KMS-11 (cell line): ENCODE data around the gene REC8.
A peak's percentile ranks its signal among the peaks of the same experiment; 100 is the strongest.
"Not testable (repeated sequence)": the region's sequence is repeated elsewhere in the genome, so short reads cannot be mapped to it uniquely, and the experiment has no call there.

ENCODE experiments used
- H2AFZ ChIP-seq: fragments of 200-600 bp; sonication (generic); 2 replicates; pipeline ENCODE4 v1.6.1; 2016; ENCODE audit warnings: antibody characterized with exemption, mixed run types, low read depth
- H3K27ac ChIP-seq: fragments of 200-600 bp; sonication (generic); 2 replicates; pipeline ENCODE4 v1.6.1; 2016; ENCODE audit warnings: mild to moderate bottlenecking, mixed run types
- H3K27me3 ChIP-seq: fragments of 200-600 bp; sonication (generic); 2 replicates; pipeline ENCODE4 v1.6.1; 2017; ENCODE audit warnings: mild to moderate bottlenecking, low read depth, mixed run types, moderate library complexity; ENCODE audit not compliant: insufficient read depth
- H3K36me3 ChIP-seq: fragments of 200-600 bp; sonication (generic); 2 replicates; pipeline ENCODE4 v1.6.1; 2017; ENCODE audit warnings: mild to moderate bottlenecking, mixed run types; ENCODE audit not compliant: insufficient read depth
- H3K4me1 ChIP-seq: fragments of 200-600 bp; sonication (generic); 2 replicates; pipeline ENCODE4 v1.6.1; 2016; ENCODE audit warnings: mild to moderate bottlenecking, low read depth, mixed run types; ENCODE audit not compliant: poor library complexity, severe bottlenecking
- H3K4me2 ChIP-seq: fragments of 200-600 bp; sonication (generic); 2 replicates; pipeline ENCODE4 v1.7.0; 2016; ENCODE audit warnings: mild to moderate bottlenecking, mixed run types
- H3K4me3 ChIP-seq: fragments of 200-600 bp; sonication (generic); IDR thresholded peaks from 2 replicates; pipeline ENCODE4 v1.6.1; 2017; ENCODE audit warnings: low read depth, low read length, mixed read lengths; ENCODE audit not compliant: insufficient read depth
- H3K79me2 ChIP-seq: fragments of 200-600 bp; sonication (generic); 2 replicates; pipeline ENCODE4 v1.6.1; 2016; ENCODE audit warnings: low read depth, mixed run types; ENCODE audit not compliant: insufficient read depth
- H3K9ac ChIP-seq: fragments of 200-600 bp; sonication (generic); 2 replicates; pipeline ENCODE4 v1.6.1; 2016; ENCODE audit warnings: mild to moderate bottlenecking, mixed run types
- H4K20me1 ChIP-seq: fragments of 200-600 bp; sonication (generic); 2 replicates; pipeline ENCODE4 v1.6.1; 2016; ENCODE audit warnings: mild to moderate bottlenecking, mixed run types; ENCODE audit not compliant: insufficient read depth
- TF ChIP-seq, protein P1 (sequence below): fragments of 200-600 bp; sonication (generic); conservative IDR thresholded peaks from 2 replicates; pipeline ENCODE4 v1.6.1; 2017; ENCODE audit warnings: low read depth, mild to moderate bottlenecking, antibody characterized with exemption, low read length, moderate library complexity, mixed read lengths

Gene REC8

DNA sequence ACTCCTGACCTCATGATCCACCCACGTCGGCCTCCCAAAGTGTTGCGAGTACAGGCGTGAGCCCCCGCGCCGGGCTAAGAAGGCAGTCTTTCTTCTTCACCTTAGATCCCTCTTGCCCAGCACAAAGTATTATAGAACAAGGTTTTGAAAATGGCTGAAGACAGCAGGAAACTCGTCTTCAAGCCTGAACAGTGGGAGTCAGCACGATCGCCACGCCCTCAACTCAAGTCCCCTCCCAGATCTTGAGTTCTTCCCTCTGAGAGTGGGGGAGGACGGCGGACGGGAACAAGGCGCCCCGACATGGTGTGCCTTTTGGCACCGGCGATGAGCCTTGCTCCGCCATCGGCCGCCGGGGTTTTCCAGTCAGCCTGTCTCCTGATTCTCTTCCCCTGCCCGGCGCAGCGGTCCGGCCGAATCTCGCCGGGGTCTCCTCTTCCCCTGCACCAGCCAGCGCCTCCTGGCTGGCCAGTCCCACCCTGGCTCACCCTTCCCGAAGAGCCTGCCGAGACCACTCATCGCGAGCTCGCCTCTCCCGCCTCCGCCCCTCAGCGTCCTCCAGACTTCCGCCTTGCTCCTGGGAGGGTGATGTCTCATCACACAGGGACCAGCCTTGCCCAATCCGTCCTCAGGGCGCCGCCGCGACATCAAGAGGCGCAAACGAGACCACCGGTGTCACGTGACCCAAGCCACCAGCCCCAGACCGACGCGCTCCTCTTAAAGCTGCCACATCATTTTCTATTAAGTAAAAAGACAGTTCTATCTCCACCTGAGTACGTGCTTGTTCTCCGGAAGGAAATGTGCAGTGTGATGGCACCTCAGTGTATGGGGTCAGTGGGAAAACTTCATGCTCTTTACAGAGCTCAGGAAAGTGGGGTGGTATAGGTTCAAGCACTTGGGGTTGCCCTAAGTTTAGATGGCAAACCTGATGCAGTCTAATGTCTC is 41.3 kb downstream of the REC8 start, which contains the start of gene CHMP4A:
Gene CHMP4A (minus strand): TSS at position 565 of the 942 bp plus-strand sequence. CDS start 49 bp downstream, at position 516.
- no peaks in the 10 kb centered on the region for H3K27me3 ChIP-seq
- H2AFZ ChIP-seq: peak within 1 kb of the TSS; percentile 45; the same call in 1 of the 2 replicates
- no peaks in the 10 kb centered on the region for H3K36me3 ChIP-seq
- 0 out of 2 replicates have a peak, but pooled peaks cover 9% of the 10 kb centered on the region for H3K79me2 ChIP-seq
- H3K27ac ChIP-seq: peak within 1 kb of the TSS; percentile 89
- no peaks in the 10 kb centered on the region for H4K20me1 ChIP-seq
- peak within 1 kb of the TSS; percentile 64 for H3K4me2 ChIP-seq
- TF ChIP-seq, protein P1, sequence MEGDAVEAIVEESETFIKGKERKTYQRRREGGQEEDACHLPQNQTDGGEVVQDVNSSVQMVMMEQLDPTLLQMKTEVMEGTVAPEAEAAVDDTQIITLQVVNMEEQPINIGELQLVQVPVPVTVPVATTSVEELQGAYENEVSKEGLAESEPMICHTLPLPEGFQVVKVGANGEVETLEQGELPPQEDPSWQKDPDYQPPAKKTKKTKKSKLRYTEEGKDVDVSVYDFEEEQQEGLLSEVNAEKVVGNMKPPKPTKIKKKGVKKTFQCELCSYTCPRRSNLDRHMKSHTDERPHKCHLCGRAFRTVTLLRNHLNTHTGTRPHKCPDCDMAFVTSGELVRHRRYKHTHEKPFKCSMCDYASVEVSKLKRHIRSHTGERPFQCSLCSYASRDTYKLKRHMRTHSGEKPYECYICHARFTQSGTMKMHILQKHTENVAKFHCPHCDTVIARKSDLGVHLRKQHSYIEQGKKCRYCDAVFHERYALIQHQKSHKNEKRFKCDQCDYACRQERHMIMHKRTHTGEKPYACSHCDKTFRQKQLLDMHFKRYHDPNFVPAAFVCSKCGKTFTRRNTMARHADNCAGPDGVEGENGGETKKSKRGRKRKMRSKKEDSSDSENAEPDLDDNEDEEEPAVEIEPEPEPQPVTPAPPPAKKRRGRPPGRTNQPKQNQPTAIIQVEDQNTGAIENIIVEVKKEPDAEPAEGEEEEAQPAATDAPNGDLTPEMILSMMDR: no peak
- H3K4me1 ChIP-seq: peaks cover 22% of the 10 kb centered on the region
- peak within 1 kb of the TSS; percentile 81 for H3K9ac ChIP-seq
- H3K4me3 ChIP-seq: no peak within 1 kb of the TSS

GRCh38 chr14:24213866-24214662 is 42.2 kb downstream of the REC8 start:
- Histone ChIP-seq H3K36me3 (no peaks in the 10 kb centered on the region), H3K4me3 (no peak overlapping the region), H4K20me1 (no peaks in the 10 kb centered on the region), H3K27me3 (no peaks in the 10 kb centered on the region), H3K9ac (peak overlapping the region; percentile 81; the same call in 1 of the 2 replicates), H3K4me2 (peak overlapping the region; percentile 64), H3K27ac (peak overlapping the region; percentile 89), H2AFZ (peak overlapping the region; percentile 45; the same call in 1 of the 2 replicates), H3K79me2 (0 out of 2 replicates have a peak, but pooled peaks cover 9% of the 10 kb centered on the region), H3K4me1 (peaks cover 22% of the 10 kb centered on the region)
- TF ChIP-seq, protein P1: no peak

GRCh38 chr14:24215495-24216344 is 43.8 kb downstream of the REC8 start, which contains the start of gene MDP1:
Gene MDP1, minus strand, starts transcription at chr14:24216066. Its CDS starts 111 bp downstream, at chr14:24215955.
- TF ChIP-seq, protein P1: 0 out of 2 replicates have a peak, but pooled peaks have one; percentile 46
- Histone ChIP-seq H3K27ac (peak within 1 kb of the TSS; percentile 58), H3K4me2 (peak within 1 kb of the TSS; percentile 64), H3K36me3 (no peaks in the 10 kb centered on the region), H3K27me3 (no peaks in the 10 kb centered on the region), H2AFZ (peak within 1 kb of the TSS; percentile 64), H3K4me3 (no peak within 1 kb of the TSS), H3K4me1 (peaks cover 22% of the 10 kb centered on the region), H4K20me1 (no peaks in the 10 kb centered on the region), H3K79me2 (peaks cover 9% of the 10 kb centered on the region; the same call in 1 of the 2 replicates), H3K9ac (peak within 1 kb of the TSS; percentile 53; the same call in 1 of the 2 replicates)

DNA sequence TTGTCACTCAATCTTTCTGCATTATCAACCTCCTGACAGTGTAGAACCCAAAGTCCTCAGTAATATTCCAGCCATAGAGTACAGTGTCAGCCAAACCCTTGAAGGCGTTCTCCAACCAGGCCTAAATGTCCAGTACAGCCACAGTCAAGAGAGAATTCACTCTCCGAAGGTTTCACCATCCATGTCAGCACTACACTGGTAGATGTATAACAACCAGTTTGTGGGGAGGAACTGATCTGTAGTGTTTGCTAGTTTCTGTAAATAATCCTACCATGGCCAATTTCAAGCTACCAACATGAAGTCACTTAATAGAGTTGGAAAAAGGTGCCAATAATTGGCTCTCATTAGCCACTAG is 44.4 kb downstream of the REC8 start:
- no peaks in the 10 kb centered on the region for H4K20me1 ChIP-seq
- H3K36me3 ChIP-seq: no peaks in the 10 kb centered on the region
- H3K27ac ChIP-seq: peak overlapping the region; percentile 58; the same call in 1 of the 2 replicates
- TF ChIP-seq, protein P1: no peak
- H3K4me3 ChIP-seq: no peak overlapping the region
- no peak overlapping the region for H2AFZ ChIP-seq
- peaks cover 22% of the 10 kb centered on the region for H3K4me1 ChIP-seq
- H3K9ac ChIP-seq: no peak overlapping the region
- H3K4me2 ChIP-seq: no peak overlapping the region
- no peaks in the 10 kb centered on the region for H3K27me3 ChIP-seq
- H3K79me2 ChIP-seq: peaks cover 9% of the 10 kb centered on the region; the same call in 1 of the 2 replicates

- H3K79me2 ChIP-seq: peaks cover 10% of the 10 kb centered on the region; the same call in 1 of the 2 replicates
- H3K4me2 ChIP-seq, H3K9ac ChIP-seq, H3K4me3 ChIP-seq, H3K36me3 ChIP-seq, H3K27me3 ChIP-seq, H2AFZ ChIP-seq, H4K20me1 ChIP-seq: not testable (repeated sequence)
- peak overlapping the region; percentile 58; the same call in 1 of the 2 replicates for H3K27ac ChIP-seq
- peaks cover 22% of the 10 kb centered on the region for H3K4me1 ChIP-seq
These were observed 45.0 kb downstream of the REC8 start for GRCh38 chr14:24216876-24217275.
